Mucosa of rectum (tissue), 2 donors: ENCODE data around the gene XPO1.
"Not testable (repeated sequence)": the region's sequence is repeated elsewhere in the genome, so short reads cannot be mapped to it uniquely, and the experiment has no call there.

Experiments
- H3K27ac ChIP-seq, 2 donors: one replicate each; pipeline ENCODE4 v1.7.0; 2013; ENCODE audit warnings: inconsistent platforms in 2 of 2, low read depth in 2 of 2, low read length in 2 of 2
- H3K27me3 ChIP-seq, 2 donors: one replicate each; pipeline ENCODE4 v1.7.0; 2013; ENCODE audit warnings: low read length in 2 of 2; ENCODE audit not compliant: control insufficient read depth in 2 of 2, insufficient read depth in 2 of 2
- H3K36me3 ChIP-seq, 2 donors: one replicate each; pipeline ENCODE4 v1.7.0; 2013; ENCODE audit warnings: low read length in 2 of 2; ENCODE audit not compliant: control insufficient read depth in 2 of 2, insufficient read depth in 2 of 2
- H3K4me1 ChIP-seq, 2 donors: one replicate each; pipeline ENCODE4 v1.7.0; 2013; ENCODE audit warnings: low read length in 2 of 2, mild to moderate bottlenecking in 1 of 2; ENCODE audit not compliant: control insufficient read depth in 2 of 2, insufficient read depth in 2 of 2
- H3K4me3 ChIP-seq, 2 donors: one replicate each; pipeline ENCODE4 v1.7.0; 2013; ENCODE audit warnings: low read length in 2 of 2
- H3K9ac ChIP-seq, 2 donors: one replicate each; pipeline ENCODE4 v1.7.0; 2013; ENCODE audit warnings: low read length in 2 of 2, low read depth in 1 of 2, mild to moderate bottlenecking in 1 of 2
- H3K9me3 ChIP-seq, 2 donors: one replicate each; pipeline ENCODE4 v1.7.0; 2013; ENCODE audit warnings: low read length in 2 of 2; ENCODE audit not compliant: control insufficient read depth in 2 of 2
- donor health status: healthy.
- donor health status: Normal muscosa, but diverticular disease.

XPO1 gene

DNA sequence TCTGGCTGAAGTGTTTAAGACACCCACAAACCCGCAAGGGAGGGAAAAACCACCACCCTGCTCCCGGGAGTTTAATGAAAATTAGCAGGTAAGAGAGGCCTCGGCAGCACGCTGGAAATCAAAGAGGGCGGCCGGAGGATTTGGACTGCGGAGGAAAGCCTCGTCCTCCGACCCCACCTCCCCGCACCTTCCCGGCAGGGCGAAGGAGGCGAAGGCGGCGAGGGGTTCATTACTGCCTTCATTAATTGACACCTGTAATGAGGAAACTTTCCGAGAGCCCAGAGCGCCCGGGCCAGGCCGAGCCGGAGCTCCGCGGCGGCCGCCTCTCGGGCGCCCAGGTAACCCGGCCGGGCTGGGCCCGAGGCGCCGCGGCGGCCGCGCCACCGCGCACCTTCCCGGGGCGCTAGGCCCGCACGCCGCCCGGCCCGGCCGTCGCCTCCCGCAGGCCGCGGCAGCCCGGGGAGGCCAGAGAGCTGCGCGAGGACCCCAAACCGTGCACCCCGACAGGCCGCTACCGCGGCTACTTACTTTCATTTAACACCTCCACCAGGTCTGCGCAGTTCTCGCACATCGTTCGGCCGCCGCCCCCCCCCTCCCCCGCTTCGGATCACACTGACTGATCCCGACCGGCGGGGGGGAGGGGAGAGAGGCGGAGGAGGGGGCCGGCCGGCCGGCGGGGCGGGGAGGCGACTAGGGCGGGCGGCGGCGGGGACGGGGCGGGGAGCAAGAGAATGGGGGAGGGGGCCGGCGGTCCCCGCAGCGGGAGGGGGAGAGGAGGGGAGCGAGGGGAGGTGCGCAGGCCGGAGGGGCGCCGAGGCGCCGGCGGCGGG lies 67.8 kb downstream of the XPO1 start:
- H3K9ac ChIP-seq = peak overlapping the region; percentile 74 to 86
- H3K4me3 ChIP-seq = peak overlapping the region; percentile 77 to 93
- no peaks in the 10 kb centered on the region for H3K27me3 ChIP-seq
- peak overlapping the region; percentile 83 to 89 for H3K27ac ChIP-seq
- H3K36me3 ChIP-seq = no peaks in the 10 kb centered on the region
- H3K9me3 ChIP-seq = no peaks in the 10 kb centered on the region
- H3K4me1 ChIP-seq = peaks cover 13% of the 10 kb centered on the region in 2 donors

DNA sequence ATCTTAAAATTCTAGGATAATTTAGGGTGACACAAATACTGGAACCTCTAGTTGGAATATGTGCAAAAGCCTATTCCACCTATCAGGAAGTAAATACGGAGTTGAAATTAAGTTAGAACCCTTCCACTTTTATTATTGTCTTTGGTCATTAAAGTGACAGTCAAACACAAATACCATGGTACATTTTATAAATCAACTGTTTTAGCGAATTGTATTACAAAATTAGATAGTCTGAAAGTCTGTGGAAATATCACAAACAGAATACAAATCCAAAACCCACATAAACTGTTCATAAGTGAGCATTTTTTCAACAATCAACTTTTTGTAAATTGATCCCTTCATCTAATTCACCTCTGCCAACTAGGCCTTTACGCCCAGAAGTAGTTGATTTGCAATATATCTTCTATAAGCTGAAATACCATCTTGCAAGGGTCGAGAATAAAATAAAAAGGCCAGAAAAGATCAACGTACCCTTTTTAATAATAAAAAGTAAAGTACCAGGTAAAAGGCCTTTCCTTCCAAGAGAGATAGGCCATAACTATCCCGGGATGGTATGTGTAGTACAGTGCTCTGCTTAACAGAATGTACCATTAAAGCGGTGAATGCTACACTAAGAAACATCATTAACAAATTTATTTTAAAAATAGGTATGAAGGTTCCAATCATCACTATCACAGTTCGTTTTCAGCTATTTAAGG lies 68.6 kb downstream of the XPO1 start:
- Histone ChIP-seq H3K9ac (peak overlapping the region; percentile 74 to 86), H3K4me3 (peak overlapping the region; percentile 71 to 77), H3K4me1 (peaks cover 16 to 18% of the 10 kb centered on the region in 2 donors), H3K27me3 (no peaks in the 10 kb centered on the region), H3K27ac (peak overlapping the region; percentile 83 to 89), H3K36me3 (no peaks in the 10 kb centered on the region), H3K9me3 (no peaks in the 10 kb centered on the region)

DNA sequence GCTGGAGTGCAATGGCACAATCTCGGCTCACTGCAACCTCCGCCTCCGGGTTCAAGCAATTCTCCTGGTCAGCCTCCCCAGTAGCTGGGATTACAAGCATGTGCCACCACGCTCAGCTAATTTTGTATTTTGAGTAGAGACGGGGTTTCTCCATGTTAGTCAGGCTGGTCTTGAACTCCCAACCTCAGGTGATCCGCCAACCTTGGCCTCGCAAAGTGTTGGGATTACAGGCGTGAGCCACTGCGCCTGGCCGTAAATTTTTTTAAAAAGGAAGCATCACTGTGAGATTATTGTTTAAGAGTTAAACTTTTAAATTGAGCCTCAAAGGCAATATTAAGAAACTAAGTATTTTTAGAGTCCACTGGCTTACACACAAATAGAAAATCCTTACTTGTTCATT lies 69.9 kb downstream of the XPO1 start:
- H3K9me3 ChIP-seq, H3K27me3 ChIP-seq, H3K36me3 ChIP-seq, H3K4me3 ChIP-seq, H3K27ac ChIP-seq: not testable (repeated sequence)
- H3K4me1 ChIP-seq = peaks cover 21 to 27% of the 10 kb centered on the region in 2 donors
- H3K9ac ChIP-seq = peak overlapping the region in 1 of 2 donors; percentile 14

DNA sequence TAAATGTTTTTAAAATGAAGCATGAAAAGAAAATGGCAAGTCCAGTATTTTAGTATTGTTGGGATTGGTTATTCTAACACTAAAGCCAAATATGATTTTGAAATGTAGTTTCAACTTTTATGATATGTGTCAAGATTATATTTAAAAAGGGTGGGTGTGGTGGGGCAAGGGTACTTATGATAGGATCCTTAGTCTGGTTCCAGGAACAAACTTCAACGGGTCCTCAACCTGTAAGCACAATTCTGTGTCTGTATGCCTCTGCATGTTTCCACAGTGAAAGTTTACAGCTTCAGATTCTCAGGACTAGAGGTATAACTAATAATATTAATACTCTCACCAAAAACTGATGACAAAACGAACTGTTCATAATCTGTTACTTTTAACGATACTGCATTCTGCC lies 73.1 kb downstream of the XPO1 start:
- H3K27ac ChIP-seq = no peak overlapping the region
- no peaks in the 10 kb centered on the region for H3K36me3 ChIP-seq
- H3K27me3 ChIP-seq = no peaks in the 10 kb centered on the region
- peaks cover 13 to 21% of the 10 kb centered on the region in 2 donors for H3K4me1 ChIP-seq
- no peak overlapping the region for H3K9ac ChIP-seq
- H3K9me3 ChIP-seq = no peaks in the 10 kb centered on the region
- no peak overlapping the region for H3K4me3 ChIP-seq

DNA sequence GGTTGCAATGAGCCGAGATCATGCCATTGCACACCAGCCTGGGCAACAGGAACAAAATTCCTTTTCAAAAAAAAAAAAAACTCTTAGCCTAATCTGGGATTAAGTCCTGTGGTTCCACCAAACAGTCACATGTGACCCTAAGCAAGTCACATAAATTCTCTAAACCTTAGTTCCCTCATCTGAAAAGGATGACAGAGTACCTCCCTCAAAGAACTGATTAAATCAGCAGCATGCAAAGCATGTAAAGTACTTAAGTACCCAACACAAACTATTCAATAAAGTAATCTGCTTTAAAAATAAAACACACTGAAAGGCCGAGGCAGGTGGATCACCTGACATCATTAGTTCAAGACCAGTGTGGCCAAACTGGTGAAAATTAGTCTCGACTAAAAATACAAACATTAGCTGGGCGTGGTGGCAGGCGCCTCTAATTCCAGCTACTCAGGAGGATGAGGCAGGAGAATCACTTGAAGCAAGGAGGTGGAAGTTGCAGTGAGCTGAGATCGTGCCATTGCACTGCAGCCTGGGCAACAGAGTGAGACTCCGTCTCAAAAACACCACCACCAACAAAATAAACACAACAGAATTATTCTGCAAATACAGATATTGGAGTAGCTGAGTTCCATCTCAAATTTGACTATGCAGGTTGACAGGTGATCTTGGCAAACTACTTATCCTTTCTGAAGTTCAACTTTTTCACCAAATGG lies 74.2 kb downstream of the XPO1 start:
- no peak overlapping the region for H3K9ac ChIP-seq
- no peaks in the 10 kb centered on the region for H3K27me3 ChIP-seq
- H3K27ac ChIP-seq = no peak overlapping the region
- H3K4me1 ChIP-seq = peaks cover 9 to 17% of the 10 kb centered on the region in 2 donors
- H3K9me3 ChIP-seq = no peaks in the 10 kb centered on the region
- H3K4me3 ChIP-seq = no peak overlapping the region
- no peaks in the 10 kb centered on the region for H3K36me3 ChIP-seq

DNA sequence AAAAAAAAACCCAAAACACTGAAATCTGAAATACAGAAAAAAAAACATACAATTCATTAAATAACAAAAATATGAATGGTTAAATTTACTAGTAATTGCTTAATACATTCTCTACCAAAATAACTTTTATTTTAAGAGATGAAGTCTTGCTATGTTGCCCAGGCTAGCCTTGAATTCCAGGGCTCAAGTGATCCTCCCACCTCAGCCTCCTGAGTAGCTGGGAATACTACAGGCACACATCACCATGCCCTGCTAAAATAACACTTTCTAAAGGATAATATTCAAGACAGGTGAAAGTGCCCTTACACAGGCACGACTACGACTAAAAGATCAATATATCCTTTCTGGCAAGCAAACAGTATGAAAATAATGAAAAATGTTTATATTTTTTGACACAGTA lies 76.8 kb downstream of the XPO1 start:
- Histone ChIP-seq H3K9ac (no peak overlapping the region), H3K9me3 (no peaks in the 10 kb centered on the region), H3K27ac (no peak overlapping the region), H3K4me1 (peaks cover 9 to 13% of the 10 kb centered on the region in 2 donors), H3K27me3 (no peaks in the 10 kb centered on the region), H3K36me3 (no peaks in the 10 kb centered on the region), H3K4me3 (no peak overlapping the region)

DNA sequence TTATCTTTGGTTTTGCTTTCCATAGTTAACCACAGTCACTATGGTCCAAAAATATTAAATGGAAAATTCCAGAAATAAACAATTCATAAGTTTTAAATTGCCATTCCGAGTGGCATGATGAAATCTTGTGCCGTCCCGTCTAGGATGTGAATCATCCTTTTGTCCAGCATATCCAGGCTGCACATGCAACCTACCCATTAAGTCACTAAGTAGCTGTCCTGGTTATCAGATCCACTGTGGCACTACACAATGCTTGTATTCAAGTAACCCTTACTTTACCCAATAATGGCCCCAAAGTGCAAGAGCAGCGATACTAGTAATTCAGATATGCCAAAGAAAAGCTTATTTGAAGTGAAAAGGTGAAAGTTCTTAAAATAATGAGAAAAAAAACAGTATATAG lies 78.0 kb downstream of the XPO1 start:
- H3K4me3 ChIP-seq = no peak overlapping the region
- no peaks in the 10 kb centered on the region for H3K9me3 ChIP-seq
- no peak overlapping the region for H3K9ac ChIP-seq
- no peaks in the 10 kb centered on the region for H3K27me3 ChIP-seq
- peaks cover 7 to 17% of the 10 kb centered on the region in 2 donors for H3K4me1 ChIP-seq
- no peak overlapping the region for H3K27ac ChIP-seq
- H3K36me3 ChIP-seq = no peaks in the 10 kb centered on the region

DNA sequence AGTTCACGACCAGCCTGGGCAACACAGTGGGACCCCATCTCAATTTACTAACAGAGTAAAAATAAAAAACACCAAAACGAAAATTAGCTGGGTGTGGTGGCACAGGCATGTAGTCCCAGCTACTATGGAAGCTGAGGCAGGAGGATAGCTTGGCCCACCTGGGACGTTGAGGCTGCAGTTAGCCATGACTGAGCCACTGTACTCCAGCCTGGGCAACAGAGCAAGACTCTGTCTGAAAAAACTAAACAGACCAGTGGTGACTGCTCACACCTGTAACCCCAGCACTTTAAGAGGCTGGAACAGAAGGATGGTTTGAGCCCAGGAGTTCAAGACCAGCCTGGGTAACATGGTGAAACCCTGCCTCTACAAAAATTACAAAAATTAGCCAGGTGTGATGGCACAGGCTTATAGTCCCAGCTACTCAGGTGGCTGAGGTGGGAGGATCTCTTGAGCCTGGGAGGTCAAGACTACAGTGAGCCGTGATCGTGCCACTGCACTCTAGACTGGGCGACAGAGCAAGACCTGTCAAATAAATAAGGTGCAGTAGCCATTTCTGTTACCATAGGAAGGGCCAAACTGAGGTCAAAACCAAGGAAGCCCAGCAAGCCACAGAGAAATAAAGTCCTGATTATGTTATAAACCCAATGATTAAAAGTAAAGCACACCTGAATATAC lies 81.3 kb downstream of the XPO1 start:
- Histone ChIP-seq H3K36me3 (no peaks in the 10 kb centered on the region), H3K27ac (no peak overlapping the region), H3K4me3 (no peak overlapping the region), H3K9ac (no peak overlapping the region), H3K4me1 (peaks cover 0 to 4% of the 10 kb centered on the region in 2 donors), H3K9me3 (no peaks in the 10 kb centered on the region), H3K27me3 (no peaks in the 10 kb centered on the region)

DNA sequence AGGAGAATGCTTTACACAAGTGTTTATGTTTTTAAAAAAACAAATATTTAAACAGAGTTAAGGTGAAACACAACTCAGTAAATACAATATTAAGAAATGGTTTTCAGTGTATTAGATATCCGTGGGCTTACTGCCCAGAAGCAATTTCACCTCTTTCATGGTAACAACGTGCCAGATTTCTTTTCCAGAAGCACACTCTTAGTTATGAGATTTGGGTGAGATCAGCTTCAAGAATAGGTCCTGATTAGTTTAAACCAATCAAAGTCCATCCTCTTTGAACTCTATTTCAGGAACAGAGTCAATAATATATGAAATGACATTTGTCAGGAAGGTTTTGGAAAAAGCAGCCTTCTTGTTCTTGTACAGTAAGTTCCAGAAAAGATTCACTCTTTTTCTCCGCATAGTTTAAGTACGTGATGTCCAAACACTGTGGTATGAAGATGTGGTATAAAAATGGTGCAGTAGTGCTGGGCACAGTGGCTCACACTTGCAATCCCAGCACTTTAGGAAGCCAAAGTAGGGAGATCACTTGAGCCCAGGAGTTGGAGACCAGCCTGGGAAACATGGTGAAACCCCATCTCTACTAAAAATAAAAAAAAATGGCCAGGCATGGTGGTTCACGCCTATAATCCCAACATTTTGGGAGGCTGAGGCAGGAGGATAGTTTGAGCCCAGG lies 81.9 kb downstream of the XPO1 start:
- H3K4me3 ChIP-seq = no peak overlapping the region
- H3K27ac ChIP-seq = no peak overlapping the region
- no peaks in the 10 kb centered on the region for H3K9me3 ChIP-seq
- no peaks in the 10 kb centered on the region for H3K36me3 ChIP-seq
- H3K27me3 ChIP-seq = no peaks in the 10 kb centered on the region
- peaks cover 0 to 4% of the 10 kb centered on the region in 2 donors for H3K4me1 ChIP-seq
- H3K9ac ChIP-seq = no peak overlapping the region
